Right lobe of liver (tissue), 6 donors: ENCODE results near the gene PTPN12. TPM values are rescaled to one million over a fixed set of nuclear protein-coding genes. Genes with fewer than 3 reads are reported as not detected.
A peak's percentile ranks its signal among the peaks of the same experiment; 100 is the strongest.
"Not testable (repeated sequence)": the region's sequence is repeated elsewhere in the genome, so short reads cannot be mapped to it uniquely, and the experiment has no call there.

ENCODE experiments used
- ATAC-seq, 4 donors: fragments of 200-7000 bp; cut with Tn5 transposase; one replicate each; pipeline ENCODE4 v1.9.1; 2020; ENCODE audit warnings: mild to moderate bottlenecking in 4 of 4, moderate library complexity in 4 of 4
- DNase-seq, 3 donors: peaks; one replicate each; pipeline ENCODE4 v3.0.0-alpha.2; 2020
- H3K27ac ChIP-seq, 3 donors: fragments of 200-600 bp; one replicate each; pipeline ENCODE4 v1.8.0; 2022
- H3K27me3 ChIP-seq, 2 donors: fragments of 200-600 bp; one replicate each; pipeline ENCODE4 v1.8.0; 2022
- H3K36me3 ChIP-seq, 4 donors: fragments of 200-600 bp; sonication (generic) in 1 of 4; one replicate each; pipeline versions ENCODE4 v1.5.1 to v1.8.0; 2017 to 2022; ENCODE audit warnings: control low read depth in 1 of 4
- H3K4me1 ChIP-seq, 4 donors: fragments of 200-600 bp; sonication (generic) in 1 of 4; one replicate each; pipeline versions ENCODE4 v1.5.1 to v1.8.0; 2017 to 2022; ENCODE audit warnings: control low read depth in 1 of 4
- H3K4me3 ChIP-seq, 3 donors: fragments of 200-600 bp; one replicate each; pipeline ENCODE4 v1.8.0; 2022
- H3K9me3 ChIP-seq, 4 donors: fragments of 200-600 bp; sonication (generic) in 1 of 4; one replicate each; pipeline versions ENCODE4 v1.5.1 to v1.8.0; 2017 to 2022; ENCODE audit warnings: control low read depth in 1 of 4
- CTCF ChIP-seq, 4 donors: fragments of 200-600 bp in 3 of 4; fragments of 450-650 bp in 1 of 4; IDR thresholded peaks; one replicate each; pipeline versions ENCODE4 v1.5.1 to v1.8.0; 2016 to 2022; ENCODE audit warnings: antibody characterized with exemption in 4 of 4, mild to moderate bottlenecking in 2 of 4
- POLR2A ChIP-seq: fragments of 450-650 bp; IDR thresholded peaks from one replicate; pipeline ENCODE4 v1.6.1; 2017; ENCODE audit warnings: antibody characterized with exemption, mild to moderate bottlenecking
- WGBS: methylation state at CpG from one replicate; pipeline ENCODE4 v1.1.6; 2018; ENCODE audit warnings: low coverage, low lambda C conversion rate; ENCODE audit not compliant: insufficient coverage; ENCODE audit errors: missing lambda C conversion rate; 5-methylcytosine and 5-hydroxymethylcytosine counted together
- intact Hi-C, 2 donors: fragments of 100-400 bp; cut with DNase I; formaldehyde crosslinking; loops; one replicate each; pipeline versions ENCODE4 v1.11.2 to v1.14.1; 2022
- total RNA-seq, 6 experiments: library from RNA; depleted of rRNA in 2 of 6; stranded (reverse); fragments of >200 nt in 2 of 6; fragmentation: NEBNext Ultra II Directional in 3 of 6; extraction: Animal tissue kit (Norgen Biotek cat#: 25700) in 3 of 6; gene quantifications; one replicate each; pipeline versions ENCODE4 v1.1.0 to v1.2.4, GENCODE V29; 2016 to 2023
- donor health status: DM: no; HTN: yes; CAD: no.
- donor health status: DM: no; HTN: no; CAD: no.
- donor health status: DM: no; HTN: no; CAD: no.
- donor health status: DM: no; HTN: yes; CAD: no.
- donor health status: DM: no; HTN: yes; CAD: no.

Gene PTPN12
- total RNA-seq, 6 experiments from 2014 or later, result 14.8 to 44.0 (median 27.3) TPM

GRCh38 chr7:77501192-77501515, 35.9 kb upstream of the PTPN12 start:
- no peak overlapping the region for H3K4me3 ChIP-seq
- H3K4me1 ChIP-seq, result no peaks in the 10 kb centered on the region
- no peaks in the 10 kb centered on the region for H3K27me3 ChIP-seq
- intact Hi-C loops, result no loop called here
- no peaks in the 10 kb centered on the region for H3K36me3 ChIP-seq
- TF ChIP-seq CTCF (IDR thresholded peaks at IDR 0.05), result no peak
- ATAC-seq, result peak in 1 of 4 donors; percentile 19
- WGBS, result 33% methylated on average over 1 of the region's 1 CpG
- no peak overlapping the region for H3K27ac ChIP-seq
- no peaks in the 10 kb centered on the region for H3K9me3 ChIP-seq
- DNase-seq, result no peak

- TF ChIP-seq CTCF (IDR thresholded peaks at IDR 0.05) (no peak), POLR2A (no peak)
- intact Hi-C loops, result no loop called here
- H3K27me3 ChIP-seq, result no peaks in the 10 kb centered on the region
- DNase-seq, result no peak
- no peaks in the 10 kb centered on the region for H3K4me1 ChIP-seq
- H3K36me3 ChIP-seq, result no peaks in the 10 kb centered on the region
- no peak for ATAC-seq
- no peaks in the 10 kb centered on the region for H3K9me3 ChIP-seq
- H3K27ac ChIP-seq, result no peak overlapping the region
- no peak overlapping the region for H3K4me3 ChIP-seq
Measured at GRCh38 chr7:77504951-77505350, 32.1 kb upstream of the PTPN12 start.

- intact Hi-C loops, result no loop called here
- no peak overlapping the region for H3K4me3 ChIP-seq
- WGBS, result 90% methylated on average over 1 of the region's 1 CpG
- H3K36me3 ChIP-seq, result no peaks in the 10 kb centered on the region
- no peaks in the 10 kb centered on the region for H3K27me3 ChIP-seq
- TF ChIP-seq CTCF (IDR thresholded peaks at IDR 0.05) (no peak), POLR2A (no peak)
- ATAC-seq (no peak), DNase-seq (no peak)
- no peaks in the 10 kb centered on the region for H3K9me3 ChIP-seq
- H3K27ac ChIP-seq, result no peak overlapping the region
- no peaks in the 10 kb centered on the region for H3K4me1 ChIP-seq
Measured at GRCh38 chr7:77506899-77507298, 30.2 kb upstream of the PTPN12 start.

GRCh38 chr7:77513002-77513670, 24.0 kb upstream of the PTPN12 start:
- H3K4me3 ChIP-seq, ATAC-seq, H3K36me3 ChIP-seq, H3K9me3 ChIP-seq, DNase-seq, H3K27me3 ChIP-seq, H3K27ac ChIP-seq, intact Hi-C loops: not testable (repeated sequence)
- peaks cover 0 to 11% (median 5%) of the 10 kb centered on the region in 4 donors for H3K4me1 ChIP-seq
- WGBS, result 83% methylated on average over 3 of the region's 5 CpGs

GRCh38 chr7:77516085-77516484, 21.0 kb upstream of the PTPN12 start:
- Histone ChIP-seq H3K27me3 (no peaks in the 10 kb centered on the region), H3K36me3 (no peaks in the 10 kb centered on the region), H3K4me3 (no peak overlapping the region), H3K4me1 (peaks cover 0 to 11% (median 5%) of the 10 kb centered on the region in 4 donors), H3K9me3 (no peaks in the 10 kb centered on the region), H3K27ac (no peak overlapping the region)
- intact Hi-C loops, result no loop called here
- DNase-seq (no peak), ATAC-seq (peak in 3 of 4 donors; percentile 64 to 80 (median 74))
- no peak for TF ChIP-seq CTCF (IDR thresholded peaks at IDR 0.05)
- no peak for TF ChIP-seq POLR2A
- 51% methylated on average over 3 of the region's 3 CpGs for WGBS
